IMR-90 (cell line): ENCODE measurements around the gene TTBK2. TPM values are rescaled to one million over a fixed set of nuclear protein-coding genes. Genes with fewer than 3 reads are reported as not detected.

ENCODE experiments used
- ATAC-seq: fragments of 200-7000 bp; cut with Tn5 transposase; 2 replicates; pipeline ENCODE4 v1.9.1; 2020; ENCODE audit warnings: low read depth, mild to moderate bottlenecking, moderate library complexity
- BruUV-seq: library from RNA; stranded (reverse); fragments of 400-500 nt; replicated peaks from 2 replicates; lab custom pipeline; 2021; lab: Mats Ljungman, UMichigan
- CTCF ChIA-PET: fragments of 300-600 bp; formaldehyde crosslinking; extraction: SDS; loops from one replicate; lab custom pipeline; 2021; ENCODE audit warnings: antibody characterized with exemption; lab: Yijun Ruan, JAX
- POLR2A ChIA-PET: fragments of 300-600 bp; sonication (Branson Sonifier 250); formaldehyde crosslinking; loops from one replicate; lab custom pipeline; 2022; ENCODE audit warnings: antibody characterized with exemption; ENCODE audit not compliant: unreplicated experiment; lab: Charles Lee
- DNase-seq: peaks from one replicate; pipeline ENCODE4 v3.0.0; 2013
- H2AFZ ChIP-seq: replicated peaks from 2 replicates; pipeline ENCODE3; 2013; ENCODE audit warnings: low read length, mild to moderate bottlenecking; ENCODE audit not compliant: poor library complexity
- H2AK5ac ChIP-seq: 2 replicates; pipeline ENCODE4 v1.6.1; 2013; ENCODE audit warnings: low read depth, low read length, inconsistent platforms
- H2AK9ac ChIP-seq: replicated peaks from 2 replicates; pipeline ENCODE3; 2013; ENCODE audit warnings: mild to moderate bottlenecking, low read depth, low read length, moderate library complexity; ENCODE audit not compliant: poor library complexity
- H2BK120ac ChIP-seq: 2 replicates; pipeline ENCODE4 v1.6.1; 2013; ENCODE audit warnings: low read depth, low read length, inconsistent platforms
- H2BK15ac ChIP-seq: 3 replicates; pipeline ENCODE4 v1.6.1; 2013; ENCODE audit warnings: low read depth, low read length, inconsistent platforms
- H2BK20ac ChIP-seq: 2 replicates; pipeline ENCODE4 v1.6.1; 2013; ENCODE audit warnings: low read depth, mild to moderate bottlenecking, inconsistent platforms, low read length, moderate library complexity
- H2BK5ac ChIP-seq: 2 replicates; pipeline ENCODE4 v1.6.1; 2013; ENCODE audit warnings: mild to moderate bottlenecking, low read depth, low read length, inconsistent platforms; ENCODE audit not compliant: poor library complexity, severe bottlenecking
- H3K14ac ChIP-seq: replicated peaks from 2 replicates; pipeline ENCODE4 v1.6.1; 2013; ENCODE audit warnings: low read depth, low read length, inconsistent platforms
- H3K18ac ChIP-seq: 2 replicates; pipeline ENCODE4 v1.6.1; 2013; ENCODE audit warnings: low read depth, low read length, control low read depth
- H3K23ac ChIP-seq: 2 replicates; pipeline ENCODE4 v1.6.1; 2013; ENCODE audit warnings: low read depth, low read length, inconsistent platforms
- H3K27ac ChIP-seq: 2 replicates; pipeline ENCODE4 v1.5.1; 2013; ENCODE audit warnings: mild to moderate bottlenecking, control low read depth, low read length; ENCODE audit not compliant: insufficient read depth
- H3K27me3 ChIP-seq: 2 replicates; pipeline ENCODE4 v1.6.1; 2013; ENCODE audit warnings: low read length; ENCODE audit not compliant: control insufficient read depth, insufficient read depth
- H3K36me3 ChIP-seq: 2 replicates; pipeline ENCODE4 v1.6.1; 2013; ENCODE audit warnings: low read length, mixed read lengths; ENCODE audit not compliant: control insufficient read depth, insufficient read depth
- H3K4ac ChIP-seq: 2 replicates; pipeline ENCODE4 v1.6.1; 2013; ENCODE audit warnings: low read depth, low read length, inconsistent platforms
- H3K4me1 ChIP-seq: 2 replicates; pipeline ENCODE4 v1.6.1; 2013; ENCODE audit warnings: low read length, mixed read lengths; ENCODE audit not compliant: control insufficient read depth, insufficient read depth
- H3K4me2 ChIP-seq: 2 replicates; pipeline ENCODE4 v1.6.1; 2013; ENCODE audit warnings: low read depth, mild to moderate bottlenecking, control low read depth, low read length, moderate library complexity
- H3K4me3 ChIP-seq: 2 replicates; pipeline ENCODE4 v1.5.1; 2013; ENCODE audit warnings: low read depth, mild to moderate bottlenecking, control low read depth, low read length, moderate library complexity; ENCODE audit not compliant: insufficient read depth
- H3K56ac ChIP-seq: 2 replicates; pipeline ENCODE4 v1.6.1; 2013; ENCODE audit warnings: low read length, inconsistent platforms; ENCODE audit not compliant: insufficient read depth; ENCODE audit errors: extremely low read depth
- H3K79me1 ChIP-seq, 2 experiments: 2 replicates each; pipeline ENCODE4 v1.6.1; 2013; ENCODE audit warnings: low read length in 2 of 2, inconsistent platforms in 1 of 2, low read depth in 1 of 2
- H3K9ac ChIP-seq: 2 replicates; pipeline ENCODE4 v1.6.1; 2013; ENCODE audit warnings: low read depth, low read length, control low read depth
- H3K9me1 ChIP-seq: 2 replicates; pipeline ENCODE4 v1.6.1; 2013; ENCODE audit warnings: low read length, inconsistent platforms; ENCODE audit not compliant: insufficient read depth
- H3K9me3 ChIP-seq: 2 replicates; pipeline ENCODE4 v1.6.1; 2013; ENCODE audit warnings: low read length; ENCODE audit not compliant: control insufficient read depth, insufficient read depth
- H4K20me1 ChIP-seq: 2 replicates; pipeline ENCODE4 v1.6.1; 2013; ENCODE audit warnings: low read length, inconsistent platforms; ENCODE audit not compliant: insufficient read depth
- H4K5ac ChIP-seq: 2 replicates; pipeline ENCODE4 v1.6.1; 2013; ENCODE audit warnings: mild to moderate bottlenecking, low read depth, low read length, control low read depth
- H4K8ac ChIP-seq, 2 experiments: 2 replicates each; pipeline ENCODE4 v1.6.1; 2013; ENCODE audit warnings: low read depth in 2 of 2, low read length in 2 of 2, control low read depth in 1 of 2, inconsistent platforms in 1 of 2
- H4K91ac ChIP-seq: 2 replicates; pipeline ENCODE4 v1.6.1; 2013; ENCODE audit warnings: low read depth, low read length, inconsistent platforms; ENCODE audit not compliant: insufficient read depth
- FOS ChIP-seq: fragments of 150-350 bp; IDR thresholded peaks from 2 replicates; pipeline ENCODE4 v1.6.1; 2016; ENCODE audit warnings: low read depth, low read length
- MAFK ChIP-seq: IDR thresholded peaks from 2 replicates; pipeline ENCODE4 v1.6.1; 2012; ENCODE audit warnings: low read depth, low read length, improper control_type of control experiment
- MAZ ChIP-seq: IDR thresholded peaks from 2 replicates; pipeline ENCODE4 v1.6.1; 2012; ENCODE audit warnings: low read depth, mild to moderate bottlenecking, low read length, improper control_type of control experiment, moderate library complexity, borderline replicate concordance
- MXI1 ChIP-seq: IDR thresholded peaks from 2 replicates; pipeline ENCODE4 v1.6.1; 2012; ENCODE audit warnings: low read depth, mild to moderate bottlenecking, low read length, moderate library complexity, borderline replicate concordance
- RAD21 ChIP-seq: IDR thresholded peaks from 2 replicates; pipeline ENCODE4 v1.6.1; 2012; ENCODE audit warnings: low read length, improper control_type of control experiment
- RCOR1 ChIP-seq: IDR thresholded peaks from 2 replicates; pipeline ENCODE4 v1.6.1; 2012; ENCODE audit warnings: mild to moderate bottlenecking, low read length, improper control_type of control experiment; ENCODE audit not compliant: insufficient replicate concordance
- SMC3 ChIP-seq: fragments of 150-350 bp; IDR thresholded peaks from 2 replicates; pipeline ENCODE4 v1.6.1; 2016; ENCODE audit warnings: low read depth, mild to moderate bottlenecking, antibody characterized with exemption, low read length, moderate library complexity
- WGBS, 2 experiments: methylation state at CpG; one replicate each; pipeline versions ENCODE4 v1.1.5 to v1.1.7; 2013; ENCODE audit warnings: missing lambda C conversion rate in 2 of 2; ENCODE audit not compliant: insufficient read length in 1 of 2; ENCODE audit errors: extremely low coverage in 2 of 2; 5-methylcytosine and 5-hydroxymethylcytosine counted together
- dilution Hi-C: fragments of 300-500 bp; cut with HindIII; formaldehyde crosslinking; loops from one replicate; pipeline ENCODE4 v1.14.3; 2018; ENCODE audit warnings: low sequenced_read_pairs; ENCODE audit not compliant: unreplicated experiment
- in situ Hi-C: fragments of 300-500 bp; cut with MboI; formaldehyde crosslinking; loops from 3 replicates; pipeline ENCODE4 v1.14.3; 2019; ENCODE audit warnings: low sequenced_read_pairs, inconsistent platforms, mixed read lengths
- intact Hi-C: fragments of 100-400 bp; cut with micrococcal nuclease; formaldehyde crosslinking; loops from 2 replicates; pipeline ENCODE4 v1.10.0; 2022
- polyA plus RNA-seq, 3 experiments: library from polyadenylated mRNA; depleted of rRNA; stranded (reverse); fragments of >200 nt; gene quantifications; 2 replicates each; pipeline ENCODE4 v1.2.3, GENCODE V29; 2012; ENCODE audit warnings: low replicate concordance in 1 of 3
- total RNA-seq: library from RNA; depleted of rRNA; stranded (reverse); fragments of >200 nt; gene quantifications from 2 replicates; pipeline ENCODE4 v1.2.3, GENCODE V29; 2012

Gene TTBK2
- total and polyA plus RNA-seq, 2 of the 4 experiments (the other 2 are of a cell fraction): 2.4 to 3.2 TPM

DNA sequence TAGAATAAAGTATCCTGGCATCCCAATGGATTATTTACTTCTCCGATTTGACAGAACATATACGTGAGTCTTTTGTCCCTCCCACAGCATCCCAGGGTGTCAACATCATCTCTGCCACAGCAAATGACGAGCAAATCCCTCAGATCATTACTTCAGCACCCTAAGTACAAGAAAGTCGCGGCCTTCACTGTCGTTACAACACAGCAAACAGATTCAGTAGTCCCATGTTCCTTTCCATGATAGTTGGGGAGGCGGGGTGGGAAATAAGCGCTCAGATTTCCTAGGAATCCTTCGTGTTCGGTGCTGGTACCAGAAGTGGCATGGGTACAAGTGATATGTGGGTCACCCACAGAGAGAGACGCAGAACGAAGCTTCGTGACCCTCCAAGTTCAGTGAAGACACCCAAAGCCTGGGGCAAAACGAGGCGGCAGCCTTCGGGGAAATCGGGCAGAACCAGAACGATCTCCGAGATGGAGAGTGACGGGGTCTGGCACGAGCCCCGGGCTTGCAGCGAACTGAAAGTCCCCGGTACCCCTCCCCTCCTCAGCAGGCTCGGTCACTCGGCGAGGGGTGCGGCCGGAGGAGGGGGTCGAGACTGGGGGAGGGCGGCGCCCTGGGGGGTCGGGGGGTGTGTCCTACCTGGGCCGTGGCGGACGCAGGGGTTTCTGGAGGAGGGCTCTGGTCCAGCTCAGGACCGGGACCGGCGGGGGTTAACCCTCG is 619 bp downstream of the TTBK2 start:
- POLR2A ChIA-PET: no interaction called here
- peak; percentile 25 for DNase-seq
- no peaks in the 10 kb centered on the region for H3K9me3 ChIP-seq
- peak overlapping the region; percentile 77 for H3K27ac ChIP-seq
- no peak for TF ChIP-seq RAD21
- TF ChIP-seq SMC3: no peak
- TF ChIP-seq MAFK: no peak
- TF ChIP-seq MAZ: no peak
- TF ChIP-seq RCOR1: no peak
- TF ChIP-seq FOS: no peak
- no peak for TF ChIP-seq MXI1
- no peaks in the 10 kb centered on the region for H3K36me3 ChIP-seq
- no peak overlapping the region for H2AK5ac ChIP-seq
- peak overlapping the region; percentile 55 for H3K23ac ChIP-seq
- no peak for ATAC-seq
- H3K4me2 ChIP-seq: peak overlapping the region; percentile 93
- peak overlapping the region; percentile 45 for H3K4ac ChIP-seq
- H4K5ac ChIP-seq: peak overlapping the region; percentile 10; the same call in 1 of the 2 replicates
- CTCF ChIA-PET: no interaction called here
- peak overlapping the region; percentile 99 for H2AFZ ChIP-seq
- peak overlapping the region; percentile 56 for H2BK5ac ChIP-seq
- no peaks in the 10 kb centered on the region; the same call in 1 of the 2 replicates for H3K4me1 ChIP-seq
- H3K18ac ChIP-seq: peak overlapping the region; percentile 28; the same call in 1 of the 2 replicates
- in situ Hi-C loops: loop anchor here (5.0 kb wide), 1 partner anchor 208 kb away; no protein-coding TSS in a partner anchor
- H4K91ac ChIP-seq: no peak overlapping the region
- no peak overlapping the region for H2BK120ac ChIP-seq
- peak overlapping the region; percentile 97 for H3K4me3 ChIP-seq
- H4K20me1 ChIP-seq: peaks cover 4% of the 10 kb centered on the region; the same call in 1 of the 2 replicates
- peak overlapping the region; percentile 84 for H3K14ac ChIP-seq
- peak overlapping the region; percentile 87 for H3K9ac ChIP-seq
- dilution Hi-C loops: no loop called here
- H3K79me1 ChIP-seq: peaks cover 8 to 32% of the 10 kb centered on the region in 2 experiments; a peak in 3 of 4 replicates
- no peaks in the 10 kb centered on the region for H3K27me3 ChIP-seq
- BruUV-seq: no TSS peak
- H2BK15ac ChIP-seq: 0 out of 3 replicates have a peak overlapping the region, but pooled peaks have one; percentile 1
- H2BK20ac ChIP-seq: no peak overlapping the region
- H2AK9ac ChIP-seq: peak overlapping the region; percentile 60
- H4K8ac ChIP-seq: peak overlapping the region; percentile 9 to 66; a peak in 1 of 4 replicates
- H3K56ac ChIP-seq: 0 out of 2 replicates have a peak overlapping the region, but pooled peaks have one; percentile 20
- intact Hi-C loops: loop anchor here (1.0 to 5.0 kb wide), 2 partner anchors 123 to 183 kb away; partner anchors contain the start of gene CDAN1
- WGBS, 2 experiments: 3% methylated on average over 11 of the region's 40 CpGs; no CpG with 5 or more reads in 1 of the 2 experiments
- H3K9me1 ChIP-seq: peaks cover 8% of the 10 kb centered on the region; the same call in 1 of the 2 replicates
